NCI-H526 (cell line): ENCODE results near the gene RPRML.

ENCODE experiments used
- DNase-seq, 2 experiments: peaks; one replicate each; lab custom pipeline; 2025; lab: John Stamatoyannopoulos, UW

The RPRML gene

DNA sequence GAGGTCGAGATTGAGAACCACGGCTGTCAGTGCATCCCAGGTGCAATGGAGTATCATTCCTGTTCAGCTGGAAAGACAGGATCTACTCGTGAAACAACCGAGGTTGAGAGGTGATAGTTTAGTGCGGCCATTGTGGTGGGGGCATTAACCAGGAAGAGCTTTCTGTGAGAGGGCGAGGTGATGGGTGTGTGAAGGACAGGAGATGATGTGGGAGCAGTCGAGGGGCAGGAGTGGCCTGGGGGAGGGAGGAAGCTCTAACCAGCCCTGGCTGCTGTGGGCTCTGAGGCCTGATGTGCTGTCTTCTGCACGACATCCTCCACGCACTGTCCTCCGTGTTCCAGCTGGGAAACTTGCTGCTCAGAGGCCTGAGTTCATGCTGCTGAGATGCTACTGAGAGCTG lies 34.1 kb downstream of the RPRML start:
- peak in 1 of 2 experiments; percentile 32 for DNase-seq

DNA sequence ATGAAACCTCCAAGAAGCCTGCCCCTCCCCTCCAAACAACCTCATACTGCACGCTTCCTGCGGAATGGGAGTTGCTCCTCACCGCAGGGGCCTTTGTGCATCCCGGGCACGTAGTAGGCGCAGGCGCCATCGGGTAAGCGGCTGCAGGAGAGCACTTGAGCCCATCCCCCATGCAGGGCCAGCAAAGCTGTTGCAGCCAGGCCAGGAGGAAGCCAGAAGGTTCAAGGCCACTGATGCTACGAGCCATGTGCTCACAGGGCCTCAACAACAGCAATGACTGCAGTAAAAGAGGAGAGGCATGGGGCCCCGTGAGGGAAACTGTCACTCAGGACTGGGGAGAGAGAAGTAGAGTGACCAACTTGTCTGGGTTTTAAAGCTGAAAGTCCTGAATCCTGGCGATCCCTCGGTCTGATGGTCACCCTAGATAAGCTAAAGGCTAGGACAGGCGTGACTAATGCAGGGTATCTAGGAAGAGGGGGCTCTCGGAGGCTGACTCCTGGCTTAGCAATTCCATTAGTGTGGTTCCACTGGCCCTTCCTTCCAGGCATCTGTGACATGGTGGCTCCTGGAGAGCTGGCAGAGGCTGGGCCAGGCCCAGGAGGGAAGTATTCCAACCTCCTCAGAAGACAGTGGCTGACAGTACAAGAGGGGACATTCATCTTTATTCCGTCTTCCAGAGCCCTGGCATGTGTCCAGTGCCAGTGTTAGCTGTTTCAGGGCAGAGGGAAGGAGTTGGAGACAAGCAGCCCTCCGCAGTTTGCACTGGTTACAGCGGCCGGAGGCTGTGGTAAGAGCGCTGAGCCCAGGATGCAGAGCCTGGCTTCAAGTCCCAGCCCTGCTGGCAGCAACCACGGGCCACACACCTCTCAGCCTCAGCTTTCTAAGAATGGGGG lies 35.3 kb downstream of the RPRML start:
- DNase-seq: peak in 1 of 2 experiments; percentile 38

DNA sequence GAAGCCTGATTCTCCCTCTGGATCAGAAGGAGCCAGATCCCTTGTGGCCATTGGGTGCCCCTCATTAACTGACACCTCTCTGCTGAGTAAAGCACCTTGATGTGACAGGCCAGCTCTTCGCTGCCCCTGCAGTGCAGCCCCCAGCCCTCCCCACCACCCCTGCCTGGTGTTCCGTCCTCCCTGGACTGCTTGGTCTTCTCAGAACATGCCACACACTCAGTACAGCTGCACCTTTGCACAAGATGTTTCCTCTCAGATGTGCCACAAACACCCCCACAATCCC lies 35.9 kb downstream of the RPRML start:
- DNase-seq: no peak

DNA sequence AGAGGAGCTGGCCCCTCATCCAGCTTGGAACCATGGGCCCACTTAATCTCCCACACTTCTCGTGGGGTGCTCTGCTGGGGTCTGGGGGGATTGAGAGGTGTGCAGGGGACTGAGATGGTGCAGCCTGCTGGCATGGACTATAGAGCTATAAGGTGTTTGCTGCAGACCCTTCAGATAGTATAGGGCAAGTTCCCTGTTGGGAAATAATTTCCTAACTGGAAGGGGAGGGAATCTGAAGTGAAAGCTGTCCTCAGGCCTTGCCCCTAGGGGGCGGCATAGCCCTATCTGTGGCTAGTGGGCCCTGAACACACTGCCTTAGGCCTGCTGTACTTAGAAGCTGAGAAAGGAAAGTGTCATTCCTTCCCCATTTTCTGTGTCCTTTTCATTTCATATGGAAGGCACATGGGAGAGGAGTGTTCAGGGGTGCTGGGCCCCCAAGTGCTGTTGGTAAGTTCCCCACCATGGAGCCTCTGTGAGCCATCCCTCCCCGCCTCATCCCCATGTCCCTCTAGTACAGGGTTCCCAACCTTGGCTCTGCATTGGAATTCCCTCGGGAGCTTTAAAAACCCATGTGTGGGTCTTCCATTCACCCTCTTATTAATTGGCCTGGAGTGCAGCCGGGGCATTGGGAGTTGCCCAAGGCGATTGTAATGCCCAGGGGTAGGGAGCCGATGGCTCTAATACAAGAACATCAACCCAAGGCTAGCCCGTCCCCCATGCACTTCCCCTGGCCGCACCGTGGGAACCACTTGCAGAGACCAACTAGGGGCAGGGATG lies 36.4 kb downstream of the RPRML start:
- DNase-seq: peak; percentile 58 to 87

DNA sequence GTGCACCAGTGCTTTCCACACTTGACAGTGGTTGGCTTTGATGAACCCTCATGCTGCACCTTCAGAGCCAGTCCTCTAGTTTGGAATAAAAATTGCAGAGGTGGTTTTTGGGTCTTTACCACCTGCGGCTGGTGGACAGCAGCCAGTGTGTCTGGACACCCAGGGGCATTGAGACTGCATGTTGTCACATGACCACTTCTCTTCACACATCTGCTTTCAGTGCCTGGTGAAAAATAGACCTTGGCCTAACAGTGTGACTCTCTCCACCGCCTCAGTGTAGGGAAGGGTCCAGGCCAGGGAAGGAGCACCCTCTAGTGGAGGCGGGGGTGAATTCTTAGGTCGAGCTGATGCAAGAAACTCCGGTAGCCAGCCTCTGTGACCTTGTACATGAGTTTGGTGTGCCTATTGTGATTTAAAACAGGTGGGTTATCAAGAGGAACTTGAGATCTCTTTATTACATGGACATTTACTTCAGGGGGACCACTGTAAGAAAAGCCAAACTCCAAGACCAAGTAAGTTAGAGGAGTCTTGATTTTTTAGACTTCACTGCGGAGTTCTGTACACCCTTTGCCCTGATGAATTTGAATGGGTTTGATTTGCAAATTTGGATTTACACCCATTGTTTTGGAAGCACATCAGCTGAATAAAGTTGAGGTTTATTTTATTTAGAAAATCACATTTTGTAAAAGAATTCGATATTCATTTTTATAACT lies 38.2 kb downstream of the RPRML start:
- peak; percentile 59 to 86 for DNase-seq

DNA sequence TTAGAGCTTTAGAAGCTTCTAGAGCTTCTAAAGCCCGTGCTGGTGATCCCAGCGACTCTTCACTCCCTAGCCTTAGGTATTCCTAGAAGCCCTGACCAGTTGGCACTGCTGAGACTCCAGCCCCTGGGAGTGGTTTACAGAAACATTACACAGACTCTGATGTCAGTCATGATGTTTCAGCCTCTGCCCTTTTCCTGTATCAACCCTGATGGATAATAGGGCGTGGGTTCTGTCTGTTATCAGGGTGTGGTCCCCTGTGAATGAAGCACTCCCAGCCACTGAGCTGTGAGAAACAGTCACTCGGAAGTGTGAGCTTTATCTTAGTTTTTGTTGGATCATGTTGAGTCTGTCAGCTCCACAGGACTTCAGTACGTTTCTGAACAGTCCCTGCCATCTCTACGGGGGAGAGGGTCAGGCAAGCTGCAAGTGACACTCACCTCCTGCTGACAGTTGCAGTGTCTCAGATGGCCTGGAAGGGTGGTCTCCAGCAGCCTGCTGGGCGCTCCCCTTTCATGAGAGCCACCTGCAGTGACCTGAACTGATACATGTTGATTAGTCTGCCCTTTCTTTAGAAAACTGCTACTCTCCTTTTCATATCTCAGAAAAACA lies 43.3 kb downstream of the RPRML start:
- no peak for DNase-seq

DNA sequence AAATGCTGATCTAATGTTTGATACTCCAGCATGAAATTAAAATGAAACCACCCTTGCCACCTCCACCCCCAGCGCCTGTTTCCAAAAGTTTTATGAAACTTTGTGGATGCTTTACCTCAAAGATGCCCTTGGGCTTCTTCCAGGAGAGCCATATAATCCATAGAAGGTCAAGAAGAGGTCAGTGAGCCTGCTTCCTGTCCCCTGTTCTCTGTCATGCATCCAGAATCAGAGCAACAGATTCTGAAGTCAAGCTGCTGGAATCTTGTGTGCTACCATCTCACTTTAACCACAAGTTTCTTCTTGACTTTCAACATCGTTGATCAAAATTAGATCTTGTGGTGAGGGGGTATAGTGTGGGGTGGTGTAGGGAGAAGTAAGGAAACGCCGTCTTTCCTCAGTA lies 47.5 kb downstream of the RPRML start:
- DNase-seq: no peak

DNA sequence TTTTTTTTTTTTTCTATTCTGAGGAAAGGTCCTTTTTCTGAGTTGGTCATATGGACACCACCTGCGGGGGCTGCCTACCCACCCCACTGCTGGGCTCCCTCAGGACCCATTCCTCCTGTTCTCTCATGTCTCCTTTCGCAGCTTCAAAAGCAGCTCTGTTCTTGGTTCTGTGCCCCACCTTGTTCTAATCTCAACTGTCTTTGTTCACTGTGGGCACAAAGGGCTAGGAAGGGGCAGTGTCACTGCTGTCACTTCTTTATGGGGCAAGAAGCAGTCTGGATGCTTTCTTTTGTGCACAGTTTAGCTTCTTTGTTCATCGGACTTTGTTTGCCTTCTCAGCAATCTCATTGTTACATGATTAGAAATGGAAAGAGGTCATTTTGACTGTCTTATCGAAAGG lies 49.0 kb downstream of the RPRML start:
- DNase-seq: no peak

DNA sequence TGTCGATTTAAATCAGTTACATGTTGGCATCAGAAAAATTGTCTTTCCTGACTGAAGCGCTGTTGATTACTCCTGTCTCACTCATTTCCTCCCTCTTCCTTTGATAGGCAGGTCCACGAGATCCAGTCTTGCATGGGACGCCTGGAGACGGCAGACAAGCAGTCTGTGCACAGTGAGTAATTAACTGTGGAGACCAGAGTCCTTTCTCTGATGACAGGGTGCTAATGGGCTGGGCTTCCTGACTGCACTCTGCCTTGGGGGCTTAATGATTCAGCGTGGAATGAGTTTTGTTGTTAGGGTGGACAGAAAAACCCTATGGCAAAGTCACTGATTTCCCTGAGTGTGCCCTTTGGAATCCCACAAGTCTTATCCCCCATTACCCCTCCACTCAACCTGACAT lies 49.6 kb downstream of the RPRML start:
- no peak for DNase-seq

DNA sequence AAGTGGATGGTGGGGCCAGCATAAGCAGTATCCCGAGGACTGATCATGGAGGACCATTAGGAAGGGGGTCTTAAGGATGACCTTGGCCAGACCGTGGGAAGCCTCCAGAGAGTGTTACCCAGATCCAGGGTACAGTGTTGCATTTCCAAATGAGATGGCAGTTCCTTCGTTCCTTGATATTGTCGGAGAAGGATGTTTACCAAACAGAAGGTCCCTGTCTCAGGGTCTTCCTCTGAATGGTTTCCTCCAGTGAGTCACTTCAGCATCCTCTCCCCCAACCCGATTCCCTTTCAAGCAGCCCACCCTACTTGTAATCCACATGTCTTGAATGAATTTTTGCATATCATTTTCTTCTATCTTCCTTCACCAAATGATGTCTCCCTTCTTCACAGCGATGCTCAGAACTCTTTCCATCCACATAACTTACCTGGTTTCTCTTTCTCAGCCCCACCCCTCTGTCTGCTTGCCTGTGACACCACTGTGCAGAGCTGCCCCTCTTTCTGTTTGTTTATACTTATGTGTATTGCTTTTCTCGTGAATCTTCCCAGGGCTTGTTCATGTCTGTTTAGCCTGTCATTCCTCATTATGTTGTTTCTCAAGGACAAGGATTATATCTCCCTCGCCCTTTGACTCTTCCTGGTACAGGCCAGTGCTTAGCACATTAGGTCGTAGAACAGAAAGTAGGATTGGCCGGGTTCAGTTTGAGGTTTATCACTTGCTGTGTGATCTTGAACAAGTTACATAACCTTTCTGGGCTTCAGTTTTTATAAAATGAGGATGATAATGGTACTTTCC lies 50.4 kb downstream of the RPRML start:
- DNase-seq: no peak
